Fibroblast of lung (primary cell): ENCODE measurements around the gene VAMP2. TPM values are rescaled to one million over a fixed set of nuclear protein-coding genes. Genes with fewer than 3 reads are reported as not detected.

ENCODE experiments used
- DNase-seq, 2 donors: peaks; one replicate each; pipeline versions ENCODE4 v3.0.0 to v3.0.0-alpha.2; 2010; ENCODE audit warnings: low read depth in 2 of 2
- H2AFZ ChIP-seq: 2 replicates; pipeline ENCODE4 v1.5.1; 2012; ENCODE audit warnings: low read length, control low read depth, inconsistent platforms
- H3K27ac ChIP-seq: 2 replicates; pipeline ENCODE4 v1.5.1; 2011; ENCODE audit warnings: low read length, control low read depth; ENCODE audit not compliant: insufficient read depth
- H3K27me3 ChIP-seq: 2 replicates; pipeline ENCODE4 v1.5.1; 2011; ENCODE audit warnings: mild to moderate bottlenecking, low read length; ENCODE audit not compliant: control insufficient read depth, insufficient read depth
- H3K36me3 ChIP-seq: 2 replicates; pipeline ENCODE4 v1.5.1; 2011; ENCODE audit warnings: low read length; ENCODE audit not compliant: control insufficient read depth, insufficient read depth
- H3K4me1 ChIP-seq: 2 replicates; pipeline ENCODE4 v1.5.1; 2011; ENCODE audit warnings: low read length; ENCODE audit not compliant: control insufficient read depth, insufficient read depth; ENCODE audit errors: extremely low read depth
- H3K4me2 ChIP-seq: 2 replicates; pipeline ENCODE4 v1.5.1; 2011; ENCODE audit warnings: low read length, control low read depth; ENCODE audit not compliant: insufficient read depth; ENCODE audit errors: extremely low read depth
- H3K4me3 ChIP-seq, 4 experiments: fragments of 200-600 bp in 1 of 4; sonication (generic) in 1 of 4; replicated peaks in 1 of 4; 2 replicates each; pipeline ENCODE4 v1.5.1; 2011 to 2016; ENCODE audit warnings: low read length in 4 of 4, low read depth in 3 of 4, mild to moderate bottlenecking in 3 of 4, control low read depth in 2 of 4, inconsistent platforms in 1 of 4, mixed read lengths in 1 of 4; ENCODE audit not compliant: insufficient read depth in 1 of 4; ENCODE audit errors: control extremely low read depth in 1 of 4
- H3K79me2 ChIP-seq: 2 replicates; pipeline ENCODE4 v1.5.1; 2012; ENCODE audit warnings: mild to moderate bottlenecking, low read length, inconsistent platforms; ENCODE audit not compliant: control insufficient read depth, insufficient read depth
- H3K9ac ChIP-seq: 2 replicates; pipeline ENCODE4 v1.5.1; 2011; ENCODE audit warnings: mild to moderate bottlenecking, low read length, control low read depth; ENCODE audit not compliant: insufficient read depth
- H3K9me3 ChIP-seq: 2 replicates; pipeline ENCODE4 v1.5.1; 2012; ENCODE audit warnings: low read depth, low read length; ENCODE audit not compliant: control insufficient read depth, insufficient read depth
- H4K20me1 ChIP-seq: 2 replicates; pipeline ENCODE4 v1.5.1; 2011; ENCODE audit warnings: low read length; ENCODE audit not compliant: control insufficient read depth, insufficient read depth; ENCODE audit errors: extremely low read depth
- CTCF ChIP-seq, 2 donors: IDR thresholded peaks in 1 of 2; conservative IDR thresholded peaks in 1 of 2; 1 replicate in 1 of 2; 2 replicates in 1 of 2; pipeline ENCODE4 v1.5.1; 2011 to 2012; ENCODE audit warnings: low read length in 2 of 2, control low read depth in 1 of 2, inconsistent platforms in 1 of 2, low read depth in 1 of 2, mild to moderate bottlenecking in 1 of 2
- EZH2 ChIP-seq: IDR thresholded peaks from 2 replicates; pipeline ENCODE4 v1.5.1; 2012; ENCODE audit warnings: low read length, control low read depth, mild to moderate bottlenecking; ENCODE audit errors: missing control alignments
- polyA plus RNA-seq, 2 donors: library from polyadenylated mRNA; depleted of rRNA in 1 of 2; stranded (reverse) in 1 of 2; unstranded in 1 of 2; fragments of >200 nt; gene quantifications; 2 replicates each; pipeline ENCODE4 v1.2.1, GENCODE V29; 2011 to 2012; ENCODE audit warnings: missing spikeins in 1 of 2
- total RNA-seq: library from RNA; depleted of rRNA; stranded (reverse); fragments of >200 nt; gene quantifications from 2 replicates; pipeline ENCODE4 v1.2.1, GENCODE V29; 2014

Gene VAMP2
- total and polyA plus RNA-seq, 2 donors (not counting 1 experiment from before 2014, with no cell fraction given): 8.1 to 12.2 TPM

- Histone ChIP-seq H3K27ac (no peak overlapping the region), H3K36me3 (peaks cover 37% of the 10 kb centered on the region), H3K79me2 (no peaks in the 10 kb centered on the region), H4K20me1 (no peaks in the 10 kb centered on the region), H3K9ac (no peak overlapping the region), H3K4me2 (no peak overlapping the region), H3K4me1 (no peaks in the 10 kb centered on the region), H3K4me3 (no peak overlapping the region), H3K9me3 (no peaks in the 10 kb centered on the region), H2AFZ (no peak overlapping the region), H3K27me3 (no peaks in the 10 kb centered on the region)
- no peak for DNase-seq
- no peak for TF ChIP-seq CTCF (conservative IDR thresholded peaks at IDR 0.05 in 1 of 2, IDR thresholded peaks at IDR 0.05 in 1 of 2; ENCODE audit: low read depth in 1 of 2, low read length in 2 of 2)
- no peak for TF ChIP-seq EZH2
Measured at GRCh38 chr17:8143581-8144400, 19.0 kb downstream of the VAMP2 start.

DNA sequence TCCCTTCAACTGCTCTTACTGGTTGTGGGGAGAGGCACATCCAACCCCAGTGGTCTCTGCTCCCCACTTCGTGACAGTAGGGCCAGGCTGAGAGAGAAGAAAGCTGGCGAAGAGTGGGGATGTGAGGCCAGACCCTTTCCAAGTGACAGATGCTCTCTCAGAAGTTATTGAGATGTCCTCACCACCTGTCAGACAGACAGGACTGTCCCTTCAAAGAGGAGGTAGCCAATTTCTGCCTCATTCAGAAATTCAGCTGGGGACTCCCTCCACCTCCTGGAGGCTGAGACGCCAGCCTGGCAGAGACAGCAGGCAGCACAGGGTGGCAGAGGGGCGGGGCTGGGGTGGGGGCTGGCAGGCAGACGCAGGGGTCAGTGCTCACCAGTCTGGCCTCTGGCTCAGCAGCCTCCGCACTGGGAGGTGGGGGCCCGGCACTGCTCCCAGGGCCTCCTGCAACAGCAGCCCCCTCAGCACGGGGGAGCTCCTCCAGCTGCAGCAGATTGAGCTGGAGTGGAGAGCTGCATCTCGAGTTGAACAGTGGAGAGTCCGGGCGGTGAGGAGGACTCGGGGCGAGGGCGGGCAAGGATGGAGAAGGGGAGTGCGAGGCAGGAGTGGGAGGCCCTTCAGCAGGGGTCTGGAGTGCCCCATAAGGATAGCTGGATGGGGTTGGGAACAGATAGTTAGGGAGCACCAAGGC, 19.7 kb downstream of the VAMP2 start:
- Histone ChIP-seq H3K4me3 (no peak overlapping the region), H3K27me3 (no peaks in the 10 kb centered on the region), H3K9me3 (no peaks in the 10 kb centered on the region), H3K79me2 (no peaks in the 10 kb centered on the region), H3K9ac (no peak overlapping the region), H2AFZ (no peak overlapping the region), H4K20me1 (no peaks in the 10 kb centered on the region), H3K4me1 (peaks cover 3% of the 10 kb centered on the region), H3K27ac (no peak overlapping the region), H3K4me2 (no peak overlapping the region), H3K36me3 (peaks cover 35% of the 10 kb centered on the region)
- DNase-seq: no peak
- no peak for TF ChIP-seq EZH2
- no peak for TF ChIP-seq CTCF (conservative IDR thresholded peaks at IDR 0.05 in 1 of 2, IDR thresholded peaks at IDR 0.05 in 1 of 2; ENCODE audit: low read depth in 1 of 2, low read length in 2 of 2)

GRCh38 chr17:8142158-8142886, 20.4 kb downstream of the VAMP2 start:
- no peaks in the 10 kb centered on the region for H3K27me3 ChIP-seq
- no peak overlapping the region for H3K4me2 ChIP-seq
- no peaks in the 10 kb centered on the region for H3K79me2 ChIP-seq
- DNase-seq: no peak
- H3K4me3 ChIP-seq: no peak overlapping the region
- no peaks in the 10 kb centered on the region for H4K20me1 ChIP-seq
- H3K9me3 ChIP-seq: no peaks in the 10 kb centered on the region
- H2AFZ ChIP-seq: no peak overlapping the region
- TF ChIP-seq CTCF (conservative IDR thresholded peaks at IDR 0.05 in 1 of 2, IDR thresholded peaks at IDR 0.05 in 1 of 2; ENCODE audit: low read depth in 1 of 2, low read length in 2 of 2) (no peak), EZH2 (no peak)
- peaks cover 29% of the 10 kb centered on the region for H3K36me3 ChIP-seq
- H3K4me1 ChIP-seq: peaks cover 8% of the 10 kb centered on the region
- H3K27ac ChIP-seq: no peak overlapping the region
- H3K9ac ChIP-seq: no peak overlapping the region
